Omental fat pad (tissue), 4 donors: Measurements from ENCODE around the gene OR6J1. TPM values are rescaled to one million over a fixed set of nuclear protein-coding genes. Genes with fewer than 3 reads are reported as not detected.
"Not testable (repeated sequence)": the region's sequence is repeated elsewhere in the genome, so short reads cannot be mapped to it uniquely, and the experiment has no call there.

Source experiments
- ATAC-seq: fragments of 150-250 bp; one replicate; pipeline ENCODE4 v1.9.1; 2016; ENCODE audit warnings: mild to moderate bottlenecking, moderate library complexity; ENCODE audit not compliant: low FRiP score
- DNase-seq: peaks from one replicate; pipeline ENCODE4 v3.0.0-alpha.2; 2019; ENCODE audit warnings: low spot score
- total RNA-seq, 4 donors: library from RNA; depleted of rRNA; stranded (reverse); fragments of >200 nt; gene quantifications; one replicate each; pipeline ENCODE4 v1.1.0, GENCODE V29; 2016
- TF ChIP-seq, protein P1 (sequence below), 3 donors: fragments of 450-650 bp; IDR thresholded peaks; one replicate each; pipeline ENCODE4 v1.5.1; 2016 to 2017; ENCODE audit warnings: antibody characterized with exemption in 3 of 3, mild to moderate bottlenecking in 3 of 3, moderate library complexity in 2 of 3

The OR6J1 gene
- total RNA-seq, 4 donors from 2014 or later = not detected

DNA sequence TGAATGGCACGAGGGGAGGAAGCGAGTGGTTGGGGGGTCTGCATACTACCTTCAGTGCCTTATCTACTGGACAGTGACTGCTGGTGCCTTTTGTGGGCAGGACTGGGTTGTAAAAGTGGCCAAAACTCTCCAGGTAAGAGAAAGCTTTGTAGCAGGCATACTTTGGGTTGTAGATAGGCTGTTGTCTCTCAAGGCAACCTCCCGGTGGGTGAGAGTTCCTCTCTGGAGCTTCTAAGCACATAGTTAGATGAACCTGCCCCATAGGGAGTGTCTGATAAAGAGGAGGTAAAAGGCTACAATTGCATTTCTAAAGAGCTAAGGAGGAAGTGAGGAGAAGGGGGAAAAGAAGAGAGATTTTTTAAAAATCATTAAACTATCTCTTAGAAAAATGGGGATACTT, 51.0 kb downstream of the OR6J1 start:
- TF ChIP-seq, protein P1, sequence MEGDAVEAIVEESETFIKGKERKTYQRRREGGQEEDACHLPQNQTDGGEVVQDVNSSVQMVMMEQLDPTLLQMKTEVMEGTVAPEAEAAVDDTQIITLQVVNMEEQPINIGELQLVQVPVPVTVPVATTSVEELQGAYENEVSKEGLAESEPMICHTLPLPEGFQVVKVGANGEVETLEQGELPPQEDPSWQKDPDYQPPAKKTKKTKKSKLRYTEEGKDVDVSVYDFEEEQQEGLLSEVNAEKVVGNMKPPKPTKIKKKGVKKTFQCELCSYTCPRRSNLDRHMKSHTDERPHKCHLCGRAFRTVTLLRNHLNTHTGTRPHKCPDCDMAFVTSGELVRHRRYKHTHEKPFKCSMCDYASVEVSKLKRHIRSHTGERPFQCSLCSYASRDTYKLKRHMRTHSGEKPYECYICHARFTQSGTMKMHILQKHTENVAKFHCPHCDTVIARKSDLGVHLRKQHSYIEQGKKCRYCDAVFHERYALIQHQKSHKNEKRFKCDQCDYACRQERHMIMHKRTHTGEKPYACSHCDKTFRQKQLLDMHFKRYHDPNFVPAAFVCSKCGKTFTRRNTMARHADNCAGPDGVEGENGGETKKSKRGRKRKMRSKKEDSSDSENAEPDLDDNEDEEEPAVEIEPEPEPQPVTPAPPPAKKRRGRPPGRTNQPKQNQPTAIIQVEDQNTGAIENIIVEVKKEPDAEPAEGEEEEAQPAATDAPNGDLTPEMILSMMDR (IDR thresholded peaks at IDR 0.05) = no peak
- DNase-seq (no peak), ATAC-seq (no peak)

DNA sequence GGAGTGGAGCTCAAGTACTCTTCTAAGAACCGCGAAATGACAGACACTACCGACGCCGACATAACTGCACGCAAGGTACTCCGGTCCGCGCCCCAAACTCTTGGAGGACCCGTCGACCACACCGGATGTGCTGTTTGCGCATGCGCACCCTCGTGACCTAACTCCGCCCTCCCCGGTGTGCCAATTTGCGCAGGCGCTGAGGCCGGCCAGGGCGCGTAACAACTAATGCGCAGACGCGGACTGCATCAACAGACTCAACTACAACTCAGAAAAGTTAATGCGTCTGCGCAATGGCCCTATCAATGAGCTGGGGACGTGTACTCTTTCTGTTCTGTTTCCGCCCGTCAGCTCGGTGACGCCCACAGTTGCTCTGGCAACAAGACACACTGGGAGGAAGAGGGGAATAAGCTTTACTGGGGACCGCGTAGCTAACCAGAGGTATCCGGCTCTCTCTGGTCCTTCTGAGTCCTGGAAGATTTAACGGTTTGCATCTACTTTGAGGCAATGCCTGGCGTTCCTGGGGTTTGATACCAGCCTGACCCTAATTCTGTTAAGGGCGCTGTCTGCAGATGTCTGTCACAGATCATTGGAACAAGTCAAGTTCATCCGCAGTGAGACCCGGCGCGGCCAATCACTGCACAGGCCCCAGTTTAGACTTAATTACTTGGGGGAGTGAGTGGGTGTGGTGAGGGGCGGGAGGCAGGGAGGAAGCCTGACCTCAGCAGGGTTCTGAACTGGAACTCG, 54.9 kb downstream of the OR6J1 start, which contains the start of gene DAD1:
TSS of gene DAD1 (minus strand) at position 129 of the 744 bp plus-strand sequence. CDS start at position 62, 67 bp downstream.
- peak; percentile 100 for ATAC-seq

DNA sequence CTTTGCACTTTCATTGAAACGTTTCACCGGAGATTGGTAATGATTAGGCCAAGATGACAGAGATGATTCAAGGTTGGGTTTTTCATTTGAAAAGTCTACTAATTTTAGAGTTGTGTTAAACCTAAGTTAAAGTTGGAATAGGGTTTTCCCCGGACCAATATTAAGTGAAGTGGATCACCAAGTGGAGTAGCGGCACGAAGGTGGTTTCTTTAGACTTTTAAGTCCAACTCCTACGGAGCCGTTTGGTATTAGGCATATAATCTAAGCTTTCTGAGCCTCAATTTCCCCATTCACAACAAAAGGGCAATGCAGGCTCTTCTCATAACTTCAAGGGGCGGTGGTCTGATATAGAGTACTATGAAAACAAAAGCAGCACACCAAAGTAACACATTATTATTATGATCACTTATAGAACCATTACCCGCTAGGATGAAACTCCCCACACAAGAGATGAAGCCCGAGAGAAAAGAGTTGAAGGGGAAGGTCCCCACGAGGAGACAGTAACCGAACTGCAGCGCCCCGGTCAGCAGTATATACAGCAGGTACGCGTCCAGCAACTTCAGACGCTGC, 55.5 kb downstream of the OR6J1 start:
- TF ChIP-seq, protein P1 (IDR thresholded peaks at IDR 0.05) = no peak
- peak; percentile 9 for ATAC-seq
- DNase-seq = no peak

More for the DNA sequence above, 54.9 kb downstream of the OR6J1 start, which contains the start of gene DAD1:
- TF ChIP-seq, protein P1 (IDR thresholded peaks at IDR 0.05) = no peak
- peak; percentile 94 for DNase-seq

DNA sequence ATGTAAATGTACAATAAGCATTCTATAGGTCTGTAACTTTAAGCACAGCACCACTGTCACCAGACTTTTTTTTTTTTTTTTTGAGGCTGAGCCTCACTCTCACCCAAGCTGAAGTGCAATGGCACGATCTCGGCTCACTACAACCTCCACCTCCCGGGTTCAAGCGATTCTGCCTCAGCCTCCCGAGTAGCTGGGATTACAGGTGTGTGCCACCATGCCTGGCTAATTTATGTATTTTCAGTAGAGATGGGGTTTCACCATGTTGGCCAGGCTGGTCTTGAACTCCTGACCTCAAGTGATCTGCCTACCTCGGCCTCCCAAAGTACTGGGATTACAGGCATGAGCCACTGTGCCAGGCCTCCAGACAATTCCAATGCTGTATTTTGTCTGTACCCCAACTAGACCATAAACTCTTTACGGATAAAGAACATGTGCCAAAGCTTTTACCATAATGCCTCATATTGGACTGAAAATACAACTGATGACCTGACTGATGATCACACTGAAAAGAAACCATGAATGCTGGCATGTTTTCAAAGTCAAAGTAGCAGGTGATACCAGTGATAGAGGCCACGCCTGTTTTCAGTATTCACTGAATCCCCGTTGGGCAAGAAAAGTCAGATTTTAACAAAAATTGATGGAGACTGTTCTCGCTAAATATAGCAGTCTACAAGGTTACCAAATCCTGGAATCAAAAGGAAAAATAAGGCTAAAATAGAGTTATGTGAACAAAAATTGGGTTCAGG, 56.3 kb downstream of the OR6J1 start:
- DNase-seq, ATAC-seq: not testable (repeated sequence)

DNA sequence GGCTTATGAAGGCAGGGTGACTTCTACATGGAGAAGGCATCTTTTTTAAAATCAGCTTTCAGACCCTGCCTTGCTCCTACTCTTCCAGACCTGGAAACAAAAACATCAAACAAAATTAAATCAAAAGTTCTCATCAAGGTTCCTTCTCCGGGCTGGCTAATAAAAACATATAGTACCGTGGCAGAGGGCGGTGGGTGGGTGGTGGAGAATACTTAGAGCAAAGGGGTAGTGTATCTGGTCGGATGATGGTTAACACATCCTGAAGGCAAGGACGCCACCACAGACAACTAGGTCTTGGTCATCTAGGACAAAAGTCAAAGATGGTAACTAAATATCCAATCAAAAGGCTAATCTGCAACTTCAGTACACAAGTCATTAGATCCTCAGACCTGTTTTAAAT, 56.9 kb downstream of the OR6J1 start:
- no peak for ATAC-seq
- TF ChIP-seq, protein P1 (IDR thresholded peaks at IDR 0.05) = no peak
- DNase-seq = no peak

DNA sequence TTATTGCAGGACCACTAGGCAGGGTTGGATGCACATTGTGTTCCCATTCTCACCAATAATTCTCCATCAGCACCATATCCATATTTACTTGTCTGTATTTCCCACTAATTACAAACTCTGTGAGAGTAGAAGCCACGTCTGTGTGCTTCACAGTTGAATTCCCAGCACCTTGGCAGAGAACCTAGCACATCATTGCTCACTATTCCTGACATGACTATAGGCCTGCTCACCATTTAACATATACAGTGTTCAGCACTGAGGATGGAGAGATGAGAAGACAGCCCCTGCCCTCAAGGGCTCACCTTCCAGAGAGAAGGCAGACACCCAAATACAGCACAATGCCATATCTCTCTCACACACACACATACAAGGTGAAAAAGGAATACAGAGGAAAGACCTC, 60.2 kb downstream of the OR6J1 start:
- TF ChIP-seq, protein P1 (IDR thresholded peaks at IDR 0.05) = no peak
- ATAC-seq = no peak
- DNase-seq = no peak

Other genes with a start within 250 kb of the OR6J1 start
- gene DAD1, start 55.1 kb downstream of the OR6J1 start, total RNA-seq = 100 to 1,000 TPM; 156 to 272 (median 244) TPM
- gene ABHD4, start 46.1 kb downstream of the OR6J1 start, total RNA-seq = 10 to 100 TPM; 14.9 to 33.5 (median 21.1) TPM
- gene OXA1L, start 122.3 kb upstream of the OR6J1 start, total RNA-seq = 100 to 1,000 TPM in 1 of 4 donors, 10 to 100 TPM in 3; 73.3 to 100 (median 98.6) TPM
- 10 to 100 TPM; 52.0 to 72.3 (median 64.0) TPM for gene SLC7A7, start 171.1 kb upstream of the OR6J1 start, total RNA-seq
- 10 to 100 TPM; 15.9 to 55.1 (median 37.7) TPM for gene MRPL52, start 185.5 kb upstream of the OR6J1 start, total RNA-seq
- gene MMP14, start 192.2 kb upstream of the OR6J1 start, total RNA-seq = 100 to 1,000 TPM; 108 to 208 (median 166) TPM
- 100 to 1,000 TPM in 2 of 4 donors, 10 to 100 TPM in 2; 73.5 to 125 (median 96.6) TPM for gene LRP10, start 227.4 kb upstream of the OR6J1 start, total RNA-seq
- gene REM2, start 238.9 kb upstream of the OR6J1 start, total RNA-seq = 1 to 10 TPM in 2 of 4 donors, under 1 TPM in 2; 0.24 to 3.3 (median 1.0) TPM